ENCODE data around the gene HIVEP3.

HIVEP3 gene

DNA sequence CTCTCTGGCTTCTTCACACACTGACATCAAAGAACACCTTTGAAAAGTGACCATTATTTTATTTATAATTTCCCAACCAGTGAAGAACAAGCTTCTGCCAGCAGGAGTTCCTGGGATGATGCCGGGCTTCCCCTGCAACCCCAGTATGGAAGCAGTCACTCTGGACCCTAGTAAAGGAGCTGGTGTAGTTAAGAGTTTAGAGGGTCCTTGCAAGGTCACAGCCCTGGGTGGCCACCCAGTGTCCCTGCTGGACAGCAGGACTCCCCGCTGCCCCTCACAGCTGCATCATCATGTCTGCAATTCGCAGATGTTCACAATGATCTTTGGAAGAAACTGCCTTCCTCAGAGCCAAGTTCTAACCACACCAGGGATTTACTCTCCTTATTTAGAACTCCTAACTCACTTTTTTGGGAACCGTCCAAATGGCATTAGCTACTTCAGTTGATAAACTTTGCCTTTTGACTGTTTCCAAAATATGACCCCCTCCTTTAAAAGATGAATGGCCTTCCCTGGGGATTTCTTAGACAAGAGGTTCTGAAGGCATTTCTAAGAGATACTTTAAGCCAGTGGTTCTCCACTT is 90.6 kb downstream of the HIVEP3 start:
- no peak overlapping the region for H3K4me3 ChIP-seq (ENCODE audit: low read depth, low read length)
- no peak overlapping the region for H3K27ac ChIP-seq (ENCODE audit: low read depth, low read length)
- H3K27me3 ChIP-seq (ENCODE audit: control insufficient read depth, insufficient read depth, low read length) = no peaks in the 10 kb centered on the region
- H3K9me3 ChIP-seq (ENCODE audit: control insufficient read depth, insufficient read depth, low read length) = no peaks in the 10 kb centered on the region
- no peaks in the 10 kb centered on the region for H3K36me3 ChIP-seq (ENCODE audit: control insufficient read depth, insufficient read depth, low read length)
- peaks cover 13% of the 10 kb centered on the region for H3K4me1 ChIP-seq (ENCODE audit: control insufficient read depth, insufficient read depth, low read length)
- no peak overlapping the region for H3K9ac ChIP-seq (ENCODE audit: low read depth, low read length)

DNA sequence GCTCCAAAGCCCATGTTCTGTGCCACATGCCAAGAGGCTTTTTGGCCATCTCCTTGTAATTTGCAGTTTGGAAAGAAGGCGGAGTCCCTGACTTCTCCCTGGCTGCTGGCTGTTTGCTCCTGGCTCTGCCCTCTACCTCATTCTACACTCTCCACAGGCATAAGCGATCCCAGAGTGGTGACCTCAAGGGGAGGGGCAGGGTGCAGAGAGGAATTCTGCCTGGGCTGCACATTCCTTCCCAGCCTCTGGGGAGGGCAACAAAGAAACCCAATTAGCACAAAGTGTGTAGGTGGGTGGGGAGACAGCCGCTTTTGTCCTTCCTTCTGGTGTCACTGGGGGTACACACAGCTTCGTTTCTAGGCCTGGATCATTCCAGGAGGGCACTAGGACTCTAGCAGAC is 95.3 kb downstream of the HIVEP3 start:
- no peak overlapping the region for H3K9ac ChIP-seq (ENCODE audit: low read depth, low read length)
- peak overlapping the region; percentile 21; the same call in 1 of the 2 replicates for H3K4me3 ChIP-seq (ENCODE audit: low read depth, low read length)
- no peaks in the 10 kb centered on the region for H3K27me3 ChIP-seq (ENCODE audit: control insufficient read depth, insufficient read depth, low read length)
- H3K36me3 ChIP-seq (ENCODE audit: control insufficient read depth, insufficient read depth, low read length) = no peaks in the 10 kb centered on the region
- no peaks in the 10 kb centered on the region for H3K9me3 ChIP-seq (ENCODE audit: control insufficient read depth, insufficient read depth, low read length)
- H3K4me1 ChIP-seq (ENCODE audit: control insufficient read depth, insufficient read depth, low read length) = peaks cover 15% of the 10 kb centered on the region
- H3K27ac ChIP-seq (ENCODE audit: low read depth, low read length) = peak overlapping the region; percentile 93

DNA sequence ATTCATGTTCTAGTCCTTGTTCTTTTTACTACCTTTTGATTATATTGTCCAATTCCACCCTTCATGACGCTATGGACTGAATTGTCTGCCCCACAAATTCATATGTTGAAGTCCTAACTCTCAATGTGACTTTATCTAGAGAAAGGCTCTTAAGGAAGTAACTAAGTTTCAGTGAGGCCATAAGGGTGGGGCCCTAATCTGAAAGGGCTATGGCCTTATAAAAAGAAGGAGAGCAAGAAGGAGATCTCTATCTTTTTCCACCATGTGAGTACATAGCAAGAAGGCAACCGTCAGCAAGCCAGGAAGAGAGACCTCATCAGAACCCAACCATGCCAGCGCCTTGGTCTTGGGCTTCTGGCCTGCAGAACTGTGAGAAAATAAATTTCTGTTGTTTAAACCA is 95.9 kb downstream of the HIVEP3 start:
- Histone ChIP-seq H3K36me3 (ENCODE audit: control insufficient read depth, insufficient read depth, low read length) (no peaks in the 10 kb centered on the region), H3K27ac (ENCODE audit: low read depth, low read length) (peak overlapping the region; percentile 77), H3K9ac (ENCODE audit: low read depth, low read length) (no peak overlapping the region), H3K9me3 (ENCODE audit: control insufficient read depth, insufficient read depth, low read length) (no peaks in the 10 kb centered on the region), H3K27me3 (ENCODE audit: control insufficient read depth, insufficient read depth, low read length) (no peaks in the 10 kb centered on the region), H3K4me1 (ENCODE audit: control insufficient read depth, insufficient read depth, low read length) (peaks cover 15% of the 10 kb centered on the region), H3K4me3 (ENCODE audit: low read depth, low read length) (no peak overlapping the region)

- Histone ChIP-seq H3K36me3 (ENCODE audit: control insufficient read depth, insufficient read depth, low read length) (no peaks in the 10 kb centered on the region), H3K9ac (ENCODE audit: low read depth, low read length) (no peak overlapping the region), H3K4me3 (ENCODE audit: low read depth, low read length) (no peak overlapping the region), H3K27ac (ENCODE audit: low read depth, low read length) (no peak overlapping the region), H3K4me1 (ENCODE audit: control insufficient read depth, insufficient read depth, low read length) (peaks cover 15% of the 10 kb centered on the region), H3K27me3 (ENCODE audit: control insufficient read depth, insufficient read depth, low read length) (no peaks in the 10 kb centered on the region), H3K9me3 (ENCODE audit: control insufficient read depth, insufficient read depth, low read length) (no peaks in the 10 kb centered on the region)
Measured at GRCh38 chr1:41819843-41820242, 98.9 kb downstream of the HIVEP3 start.

GRCh38 chr1:41819069-41819468 is 99.7 kb downstream of the HIVEP3 start:
- Histone ChIP-seq H3K4me1 (ENCODE audit: control insufficient read depth, insufficient read depth, low read length) (peaks cover 11% of the 10 kb centered on the region), H3K9me3 (ENCODE audit: control insufficient read depth, insufficient read depth, low read length) (no peaks in the 10 kb centered on the region), H3K27ac (ENCODE audit: low read depth, low read length) (no peak overlapping the region), H3K27me3 (ENCODE audit: control insufficient read depth, insufficient read depth, low read length) (no peaks in the 10 kb centered on the region), H3K4me3 (ENCODE audit: low read depth, low read length) (no peak overlapping the region), H3K9ac (ENCODE audit: low read depth, low read length) (no peak overlapping the region), H3K36me3 (ENCODE audit: control insufficient read depth, insufficient read depth, low read length) (no peaks in the 10 kb centered on the region)

- Histone ChIP-seq H3K4me3 (ENCODE audit: low read depth, low read length) (no peak overlapping the region), H3K9ac (ENCODE audit: low read depth, low read length) (no peak overlapping the region), H3K27me3 (ENCODE audit: control insufficient read depth, insufficient read depth, low read length) (no peaks in the 10 kb centered on the region), H3K4me1 (ENCODE audit: control insufficient read depth, insufficient read depth, low read length) (no peaks in the 10 kb centered on the region; the same call in 1 of the 2 replicates), H3K27ac (ENCODE audit: low read depth, low read length) (no peak overlapping the region), H3K9me3 (ENCODE audit: control insufficient read depth, insufficient read depth, low read length) (no peaks in the 10 kb centered on the region), H3K36me3 (ENCODE audit: control insufficient read depth, insufficient read depth, low read length) (no peaks in the 10 kb centered on the region)
Measured at GRCh38 chr1:41816061-41816460, 102.7 kb downstream of the HIVEP3 start.

DNA sequence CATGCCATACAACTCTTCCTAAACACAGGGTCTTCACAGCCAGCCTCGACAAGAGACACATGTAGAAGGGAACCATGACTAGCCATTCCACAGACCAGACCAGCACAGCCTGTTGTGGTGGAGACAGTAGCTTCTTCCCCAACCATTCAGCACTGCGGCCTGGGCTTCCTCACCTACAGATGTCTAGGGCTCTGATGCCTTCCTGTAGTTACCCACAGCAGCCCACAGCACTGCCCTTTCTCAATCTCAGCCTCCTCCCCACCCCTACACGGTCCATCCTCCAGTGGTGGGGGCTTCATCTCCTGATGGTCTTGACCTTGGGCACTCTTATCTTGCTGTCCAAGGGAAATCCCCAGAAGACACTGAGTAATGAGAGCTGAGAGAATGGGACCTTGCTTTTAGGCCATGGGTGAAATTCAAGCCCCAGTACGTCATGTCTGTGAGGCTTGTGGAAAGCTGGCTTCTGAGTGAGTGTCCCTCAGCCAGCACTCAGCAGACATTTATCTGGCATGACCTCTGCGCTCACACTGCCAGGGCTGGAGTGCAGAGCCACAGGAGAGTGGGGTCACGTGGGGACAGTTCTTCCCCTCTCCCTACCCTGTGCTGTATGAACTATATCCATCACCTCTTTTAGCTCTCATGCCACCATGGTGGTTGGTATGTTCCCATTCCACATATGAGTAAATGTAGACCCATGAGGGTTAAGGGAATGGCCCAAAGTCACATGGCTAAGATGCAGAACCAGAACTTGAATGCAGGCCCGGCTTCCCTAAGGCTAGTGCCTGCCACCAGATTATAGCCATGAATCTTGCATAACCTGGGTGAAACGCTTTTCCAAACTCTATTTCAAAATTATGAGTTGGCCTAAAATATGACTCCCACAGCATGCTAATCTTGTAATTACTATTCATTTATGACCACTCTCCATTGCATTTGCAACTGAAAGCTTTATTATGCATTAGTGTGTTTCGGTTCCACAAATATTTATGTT is 104.7 kb downstream of the HIVEP3 start:
- Histone ChIP-seq H3K27me3 (ENCODE audit: control insufficient read depth, insufficient read depth, low read length) (no peaks in the 10 kb centered on the region), H3K4me1 (ENCODE audit: control insufficient read depth, insufficient read depth, low read length) (no peaks in the 10 kb centered on the region; the same call in 1 of the 2 replicates), H3K36me3 (ENCODE audit: control insufficient read depth, insufficient read depth, low read length) (no peaks in the 10 kb centered on the region), H3K9me3 (ENCODE audit: control insufficient read depth, insufficient read depth, low read length) (no peaks in the 10 kb centered on the region), H3K4me3 (ENCODE audit: low read depth, low read length) (no peak overlapping the region), H3K9ac (ENCODE audit: low read depth, low read length) (no peak overlapping the region), H3K27ac (ENCODE audit: low read depth, low read length) (no peak overlapping the region)

- Histone ChIP-seq H3K27ac (ENCODE audit: low read depth, low read length) (no peak overlapping the region), H3K27me3 (ENCODE audit: control insufficient read depth, insufficient read depth, low read length) (no peaks in the 10 kb centered on the region), H3K4me1 (ENCODE audit: control insufficient read depth, insufficient read depth, low read length) (no peaks in the 10 kb centered on the region; the same call in 1 of the 2 replicates)
Measured at GRCh38 chr1:41813226-41813625, 105.5 kb downstream of the HIVEP3 start.

GRCh38 chr1:41812453-41812852 is 106.3 kb downstream of the HIVEP3 start:
- Histone ChIP-seq H3K4me1 (ENCODE audit: control insufficient read depth, insufficient read depth, low read length) (no peaks in the 10 kb centered on the region; the same call in 1 of the 2 replicates), H3K27ac (ENCODE audit: low read depth, low read length) (no peak overlapping the region), H3K9ac (ENCODE audit: low read depth, low read length) (no peak overlapping the region), H3K36me3 (ENCODE audit: control insufficient read depth, insufficient read depth, low read length) (no peaks in the 10 kb centered on the region), H3K9me3 (ENCODE audit: control insufficient read depth, insufficient read depth, low read length) (no peaks in the 10 kb centered on the region), H3K27me3 (ENCODE audit: control insufficient read depth, insufficient read depth, low read length) (no peaks in the 10 kb centered on the region), H3K4me3 (ENCODE audit: low read depth, low read length) (no peak overlapping the region)

More at GRCh38 chr1:41813226-41813625, 105.5 kb downstream of the HIVEP3 start:
- Histone ChIP-seq H3K36me3 (ENCODE audit: control insufficient read depth, insufficient read depth, low read length) (no peaks in the 10 kb centered on the region), H3K4me3 (ENCODE audit: low read depth, low read length) (no peak overlapping the region), H3K9me3 (ENCODE audit: control insufficient read depth, insufficient read depth, low read length) (no peaks in the 10 kb centered on the region), H3K9ac (ENCODE audit: low read depth, low read length) (no peak overlapping the region)

DNA sequence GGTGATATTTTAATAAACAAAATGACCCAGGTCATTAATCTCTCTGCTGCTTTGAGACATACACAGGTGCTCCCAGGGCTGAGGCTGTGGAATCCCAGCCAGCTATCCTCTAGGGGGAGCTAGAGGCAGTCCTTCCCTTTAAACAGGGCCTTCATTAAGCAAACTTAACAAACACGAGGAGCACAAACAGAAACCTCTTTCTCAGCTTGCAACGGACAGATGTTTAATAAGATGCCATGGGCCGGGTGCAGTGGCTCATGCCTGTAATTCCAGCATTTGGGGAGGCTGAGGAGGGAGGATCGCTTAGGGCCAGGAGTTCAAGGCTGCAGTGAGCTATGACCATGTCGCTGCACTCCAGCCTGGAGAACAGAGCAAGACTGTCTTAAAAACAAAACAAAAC is 106.7 kb downstream of the HIVEP3 start:
- Histone ChIP-seq H3K27ac (ENCODE audit: low read depth, low read length) (peak overlapping the region; percentile 63), H3K4me1 (ENCODE audit: control insufficient read depth, insufficient read depth, low read length) (no peaks in the 10 kb centered on the region; the same call in 1 of the 2 replicates), H3K36me3 (ENCODE audit: control insufficient read depth, insufficient read depth, low read length) (no peaks in the 10 kb centered on the region), H3K27me3 (ENCODE audit: control insufficient read depth, insufficient read depth, low read length) (no peaks in the 10 kb centered on the region), H3K4me3 (ENCODE audit: low read depth, low read length) (no peak overlapping the region), H3K9ac (ENCODE audit: low read depth, low read length) (no peak overlapping the region), H3K9me3 (ENCODE audit: control insufficient read depth, insufficient read depth, low read length) (no peaks in the 10 kb centered on the region)
